Gastrocnemius medialis (tissue), 4 donors: ENCODE data around the gene PTPA. TPM values are rescaled to one million over a fixed set of nuclear protein-coding genes. Genes with fewer than 3 reads are reported as not detected.

ENCODE experiments used
- ATAC-seq, 2 donors: fragments of 150-250 bp; one replicate each; pipeline ENCODE4 v1.9.1; 2016
- DNase-seq, 2 donors: peaks; one replicate each; pipeline ENCODE4 v3.0.0-alpha.2; 2019
- H3K27ac ChIP-seq, 4 donors: fragments of 200-600 bp; sonication (generic); 1 replicate in 1 of 4; 2 replicates in 3 of 4; pipeline ENCODE4 v1.5.1; 2016 to 2018; ENCODE audit warnings: mild to moderate bottlenecking in 2 of 4, moderate library complexity in 1 of 4
- H3K27me3 ChIP-seq, 3 donors: fragments of 200-600 bp; sonication (generic) in 2 of 3; 1 replicate in 1 of 3; 2 replicates in 2 of 3; pipeline versions ENCODE4 v1.5.1 to v1.6.0; 2016 to 2019; ENCODE audit warnings: mild to moderate bottlenecking in 1 of 3, moderate library complexity in 1 of 3
- H3K36me3 ChIP-seq, 2 donors: fragments of 200-600 bp; sonication (generic) in 1 of 2; one replicate each; pipeline ENCODE4 v1.5.1; 2017 to 2018
- H3K4me1 ChIP-seq, 2 donors: fragments of 200-600 bp; sonication (generic) in 1 of 2; one replicate each; pipeline ENCODE4 v1.5.1; 2016 to 2017; ENCODE audit warnings: mild to moderate bottlenecking in 2 of 2
- H3K4me3 ChIP-seq, 4 donors: fragments of 200-600 bp; sonication (generic) in 3 of 4; 1 replicate in 1 of 4; 2 replicates in 3 of 4; pipeline ENCODE4 v1.5.1; 2016 to 2019; ENCODE audit warnings: mild to moderate bottlenecking in 2 of 4
- H3K9me3 ChIP-seq, 3 donors: fragments of 200-600 bp; sonication (generic) in 2 of 3; 1 replicate in 1 of 3; 2 replicates in 2 of 3; pipeline ENCODE4 v1.5.1; 2016 to 2019
- POLR2A ChIP-seq, 2 donors: fragments of 450-650 bp; IDR thresholded peaks; one replicate each; pipeline ENCODE4 v1.6.1; 2017; ENCODE audit warnings: antibody characterized with exemption in 2 of 2, mild to moderate bottlenecking in 2 of 2, moderate library complexity in 2 of 2
- in situ Hi-C, 4 donors: fragments of 200-750 bp; cut with MboI; loops; one replicate each; pipeline versions ENCODE4 v1.15.0 to v1.8.0; 2017; ENCODE audit warnings: low sequenced_read_pairs in 4 of 4
- intact Hi-C: fragments of 100-400 bp; cut with DNase I; formaldehyde crosslinking; loops from one replicate; pipeline ENCODE4 v1.15.1; 2023; ENCODE audit warnings: low total_unique reads
- total RNA-seq, 4 donors: library from RNA; depleted of rRNA; stranded (reverse); fragments of >200 nt; gene quantifications; one replicate each; pipeline versions ENCODE4 v1.1.0 to v1.2.3, GENCODE V29; 2016
- TF ChIP-seq, protein P1 (sequence below), 5 experiments: fragments of 450-650 bp in 3 of 5; fragments of 200-600 bp in 2 of 5; sonication (generic) in 2 of 5; IDR thresholded peaks in 4 of 5; conservative IDR thresholded peaks in 1 of 5; 1 replicate in 4 of 5; 2 replicates in 1 of 5; pipeline ENCODE4 v1.5.1; 2016 to 2019; ENCODE audit warnings: antibody characterized with exemption in 5 of 5, mild to moderate bottlenecking in 3 of 5, moderate library complexity in 3 of 5

Gene PTPA
- total RNA-seq, 4 donors from 2014 or later, result 37.6 to 71.6 (median 53.5) TPM

DNA sequence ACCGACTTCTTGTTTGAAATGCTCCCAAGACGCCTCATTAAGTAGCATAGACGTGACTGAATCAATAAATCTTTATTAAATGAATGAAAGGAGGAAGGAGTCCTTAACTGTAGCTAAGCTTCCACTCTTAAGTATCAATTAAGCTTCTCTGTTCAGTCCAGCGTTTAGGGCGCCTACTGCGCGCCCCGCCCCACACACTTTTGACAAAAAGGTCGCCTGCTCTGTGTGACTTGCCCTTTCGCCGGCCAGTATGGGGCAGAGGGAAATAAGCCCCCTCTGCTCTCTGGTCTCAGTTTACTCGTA is 31.0 kb upstream of the PTPA start:
- Histone ChIP-seq H3K27me3 (no peaks in the 10 kb centered on the region), H3K4me1 (peaks cover 10 to 19% of the 10 kb centered on the region in 2 donors), H3K9me3 (no peaks in the 10 kb centered on the region), H3K4me3 (peak overlapping the region; percentile 77 to 89 (median 82)), H3K27ac (peak overlapping the region; percentile 43 to 96 (median 82)), H3K36me3 (peaks cover 0 to 2% of the 10 kb centered on the region in 2 donors)
- TF ChIP-seq, protein P1, sequence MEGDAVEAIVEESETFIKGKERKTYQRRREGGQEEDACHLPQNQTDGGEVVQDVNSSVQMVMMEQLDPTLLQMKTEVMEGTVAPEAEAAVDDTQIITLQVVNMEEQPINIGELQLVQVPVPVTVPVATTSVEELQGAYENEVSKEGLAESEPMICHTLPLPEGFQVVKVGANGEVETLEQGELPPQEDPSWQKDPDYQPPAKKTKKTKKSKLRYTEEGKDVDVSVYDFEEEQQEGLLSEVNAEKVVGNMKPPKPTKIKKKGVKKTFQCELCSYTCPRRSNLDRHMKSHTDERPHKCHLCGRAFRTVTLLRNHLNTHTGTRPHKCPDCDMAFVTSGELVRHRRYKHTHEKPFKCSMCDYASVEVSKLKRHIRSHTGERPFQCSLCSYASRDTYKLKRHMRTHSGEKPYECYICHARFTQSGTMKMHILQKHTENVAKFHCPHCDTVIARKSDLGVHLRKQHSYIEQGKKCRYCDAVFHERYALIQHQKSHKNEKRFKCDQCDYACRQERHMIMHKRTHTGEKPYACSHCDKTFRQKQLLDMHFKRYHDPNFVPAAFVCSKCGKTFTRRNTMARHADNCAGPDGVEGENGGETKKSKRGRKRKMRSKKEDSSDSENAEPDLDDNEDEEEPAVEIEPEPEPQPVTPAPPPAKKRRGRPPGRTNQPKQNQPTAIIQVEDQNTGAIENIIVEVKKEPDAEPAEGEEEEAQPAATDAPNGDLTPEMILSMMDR (IDR thresholded peaks at IDR 0.05 in 4 of 5, conservative IDR thresholded peaks at IDR 0.05 in 1 of 5), result no peak
- TF ChIP-seq POLR2A (IDR thresholded peaks at IDR 0.05), result no peak
- in situ Hi-C loops (no loop called here), intact Hi-C loops (loop anchor here (2.0 to 5.0 kb wide), 2 partner anchors 31 to 43 kb away; partner anchors contain the start of genes CRAT, MIGA2 and PTPA)
- DNase-seq (no peak), ATAC-seq (no peak)

DNA sequence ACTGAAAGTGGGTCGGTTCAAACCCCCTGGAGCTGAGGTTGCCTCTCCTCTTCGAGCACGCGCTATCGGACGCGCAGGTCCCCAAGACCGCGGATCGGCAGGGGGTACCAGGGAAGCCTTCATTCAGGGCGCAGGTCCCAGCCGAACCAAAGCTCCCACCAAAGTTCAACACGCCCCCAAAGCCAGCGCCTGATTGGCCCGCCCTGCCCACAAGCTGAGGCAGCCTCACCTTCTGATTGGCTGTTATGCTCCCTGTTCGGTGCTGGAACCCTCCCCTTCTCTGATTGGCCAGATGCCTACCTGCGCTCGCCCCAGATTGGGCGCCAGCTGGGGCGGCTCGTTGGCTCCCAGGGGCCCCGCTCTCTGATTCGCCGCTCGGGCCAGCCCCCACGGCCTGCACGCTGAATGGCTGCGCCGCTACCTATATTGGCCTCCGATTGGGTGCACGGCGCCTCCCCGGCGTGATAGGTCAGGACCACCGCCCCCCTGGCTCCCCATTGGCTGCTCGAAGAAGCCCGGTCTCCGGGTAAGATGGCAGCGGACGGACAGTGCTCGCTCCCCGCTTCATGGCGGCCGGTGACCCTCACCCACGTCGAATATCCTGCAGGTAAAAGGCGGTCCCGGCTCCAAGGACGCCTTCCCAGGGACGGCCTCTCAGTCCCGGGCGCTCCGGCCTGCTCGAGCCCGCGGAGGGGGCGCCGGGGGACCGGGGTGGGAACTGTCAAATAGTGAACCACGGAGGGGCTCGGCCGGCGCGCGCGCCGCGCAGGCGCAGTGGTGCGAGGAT is 30.4 kb upstream of the PTPA start, which contains the start of gene DOLPP1:
Gene DOLPP1, plus strand, starts transcription at position 511 of the 787 bp plus-strand sequence. Its CDS starts 21 bp downstream, at position 532.
- DNase-seq, result peak; percentile 99
- peak; percentile 92 to 94 for ATAC-seq
- Histone ChIP-seq H3K4me1 (peaks cover 10 to 19% of the 10 kb centered on the region in 2 donors), H3K36me3 (peaks cover 0 to 8% of the 10 kb centered on the region in 2 donors), H3K27ac (peak within 1 kb of the TSS; percentile 84 to 96 (median 93)), H3K27me3 (no peaks in the 10 kb centered on the region), H3K9me3 (no peaks in the 10 kb centered on the region), H3K4me3 (peak within 1 kb of the TSS; percentile 77 to 89 (median 82))
- intact Hi-C loops, result loop anchor here (2.0 to 5.0 kb wide), 2 partner anchors 30 to 43 kb away; partner anchors contain the start of genes CRAT, MIGA2 and PTPA
- peak; percentile 83 to 85 for TF ChIP-seq POLR2A (IDR thresholded peaks at IDR 0.05)
- TF ChIP-seq, protein P1 (IDR thresholded peaks at IDR 0.05 in 4 of 5, conservative IDR thresholded peaks at IDR 0.05 in 1 of 5), result no peak
- in situ Hi-C loops, result no loop called here

DNA sequence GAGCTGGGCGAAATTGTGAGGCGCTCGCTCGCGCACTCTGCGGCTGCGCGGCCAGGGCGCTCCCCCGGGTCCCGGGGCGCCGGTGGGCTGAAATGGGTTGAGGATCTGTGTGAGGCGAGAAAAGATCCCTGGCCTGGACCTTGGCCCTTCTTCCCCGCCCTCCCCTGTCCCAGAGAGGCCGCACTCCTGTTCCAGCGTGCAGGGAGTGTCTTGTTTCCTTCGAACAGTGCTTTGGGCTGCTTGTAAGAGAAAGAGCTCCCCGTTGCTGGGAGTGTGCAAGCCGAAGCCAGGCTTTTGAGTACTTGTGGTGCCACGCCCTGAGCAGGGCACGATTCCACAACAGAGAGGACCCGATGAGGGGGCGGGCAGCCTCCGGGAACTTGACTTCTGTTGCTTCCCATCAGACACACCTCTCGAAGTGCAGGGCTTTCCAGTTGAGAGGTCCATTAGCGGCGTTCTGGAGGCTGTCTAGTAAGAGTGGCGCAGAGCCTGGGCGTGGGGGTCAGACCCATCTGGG is 29.8 kb upstream of the PTPA start:
- Histone ChIP-seq H3K4me3 (peak overlapping the region; percentile 77 to 89 (median 82)), H3K27me3 (no peaks in the 10 kb centered on the region), H3K36me3 (peaks cover 0 to 14% of the 10 kb centered on the region in 2 donors), H3K4me1 (peaks cover 10 to 19% of the 10 kb centered on the region in 2 donors), H3K27ac (peak overlapping the region; percentile 84 to 96 (median 93)), H3K9me3 (no peaks in the 10 kb centered on the region)
- intact Hi-C loops, result loop anchor here (2.0 to 5.0 kb wide), 2 partner anchors 29 to 44 kb away; partner anchors contain the start of genes CRAT, MIGA2 and PTPA
- no peak for DNase-seq
- in situ Hi-C loops, result no loop called here
- TF ChIP-seq POLR2A (IDR thresholded peaks at IDR 0.05), result no peak
- TF ChIP-seq, protein P1 (IDR thresholded peaks at IDR 0.05 in 4 of 5, conservative IDR thresholded peaks at IDR 0.05 in 1 of 5), result no peak
- ATAC-seq, result peak; percentile 22 to 45

DNA sequence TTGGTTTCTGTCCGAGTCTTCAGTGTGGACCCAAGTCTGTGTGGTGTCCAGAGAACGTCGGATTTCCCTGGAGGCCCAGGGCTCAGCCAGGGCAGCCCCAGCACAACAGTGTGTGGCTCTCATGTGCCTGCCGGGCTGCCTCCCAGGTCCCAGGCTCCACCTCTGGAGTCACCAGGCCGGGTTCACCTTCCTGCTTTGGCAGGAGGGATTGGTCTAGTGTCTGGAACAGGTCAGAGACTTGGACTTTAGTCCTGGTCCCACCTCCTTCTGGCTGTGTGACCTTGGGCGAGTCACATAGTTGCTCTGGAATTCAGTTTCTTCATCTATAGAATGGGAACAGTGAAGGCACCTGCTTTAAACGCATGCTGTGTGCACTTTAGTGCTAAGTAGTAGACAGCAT is 27.1 kb upstream of the PTPA start:
- H3K4me1 ChIP-seq, result peaks cover 10 to 19% of the 10 kb centered on the region in 2 donors
- intact Hi-C loops, result loop anchor here (5.0 kb wide), 1 partner anchor 47 kb away; the partner anchor contains the start of gene MIGA2

More for the DNA sequence above, 27.1 kb upstream of the PTPA start:
- Histone ChIP-seq H3K36me3 (peaks cover 0 to 34% of the 10 kb centered on the region in 2 donors), H3K27ac (peak overlapping the region in 2 of 4 donors; percentile 18 to 21), H3K4me3 (no peak overlapping the region), H3K27me3 (no peaks in the 10 kb centered on the region), H3K9me3 (no peaks in the 10 kb centered on the region)
- TF ChIP-seq, protein P1 (IDR thresholded peaks at IDR 0.05 in 4 of 5, conservative IDR thresholded peaks at IDR 0.05 in 1 of 5), result no peak
- TF ChIP-seq POLR2A (IDR thresholded peaks at IDR 0.05), result no peak
- no peak for ATAC-seq
- DNase-seq, result no peak
- in situ Hi-C loops, result no loop called here
